Activated T-cell treated with anti-CD3 and anti-CD28 coated beads, Interleukin-2, amount 50 U/mL, for 1 hour (primary cell): ENCODE results near the gene EVI5.

Experiments used
- DNase-seq: peaks from one replicate; pipeline ENCODE4 v3.0.0-alpha.2; 2020

EVI5 gene

GRCh38 chr1:92481971-92482664, 302.8 kb downstream of the EVI5 start:
- no peak for DNase-seq

- DNase-seq, result no peak
Measured at GRCh38 chr1:92481599-92481925, 303.3 kb downstream of the EVI5 start.

DNA sequence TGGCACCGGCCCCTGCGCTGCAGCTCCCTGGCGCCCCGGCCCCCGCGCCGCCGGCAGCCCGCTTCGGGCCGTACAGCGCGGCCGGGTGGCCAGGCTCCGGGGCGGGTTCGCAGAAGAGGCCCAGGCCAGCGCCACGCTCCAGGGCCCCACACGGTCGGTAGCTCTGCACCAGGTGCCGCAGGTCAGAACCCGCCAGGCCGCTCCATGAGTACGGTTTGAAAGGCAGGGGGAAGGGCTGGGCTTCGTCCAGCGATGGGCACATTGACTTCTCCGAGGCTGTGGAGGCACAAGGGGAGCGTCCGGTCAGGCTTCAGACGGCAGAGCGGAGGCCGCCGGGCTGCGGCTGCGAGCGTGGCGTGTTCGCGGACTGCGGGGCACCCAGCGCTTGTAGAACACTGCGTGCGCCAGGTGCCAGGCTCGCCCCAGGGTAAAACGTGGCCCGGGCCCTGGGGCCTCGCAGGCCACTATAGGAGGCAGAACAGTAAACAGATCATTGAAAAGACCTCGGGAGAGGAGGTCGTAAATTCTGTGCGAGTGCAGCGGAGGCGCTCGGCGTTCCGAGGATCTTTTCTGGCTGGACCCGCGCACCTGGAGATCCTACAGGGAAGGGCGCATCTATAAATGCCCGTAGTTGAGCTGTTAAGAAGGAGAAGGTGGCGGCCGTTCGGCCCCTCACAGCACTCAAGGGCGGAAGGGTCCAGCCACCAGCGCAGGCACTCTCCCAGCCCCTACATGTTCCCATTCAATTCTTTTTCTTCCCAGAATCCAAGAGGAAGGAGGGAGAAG, 303.9 kb downstream of the EVI5 start:
- no peak for DNase-seq

DNA sequence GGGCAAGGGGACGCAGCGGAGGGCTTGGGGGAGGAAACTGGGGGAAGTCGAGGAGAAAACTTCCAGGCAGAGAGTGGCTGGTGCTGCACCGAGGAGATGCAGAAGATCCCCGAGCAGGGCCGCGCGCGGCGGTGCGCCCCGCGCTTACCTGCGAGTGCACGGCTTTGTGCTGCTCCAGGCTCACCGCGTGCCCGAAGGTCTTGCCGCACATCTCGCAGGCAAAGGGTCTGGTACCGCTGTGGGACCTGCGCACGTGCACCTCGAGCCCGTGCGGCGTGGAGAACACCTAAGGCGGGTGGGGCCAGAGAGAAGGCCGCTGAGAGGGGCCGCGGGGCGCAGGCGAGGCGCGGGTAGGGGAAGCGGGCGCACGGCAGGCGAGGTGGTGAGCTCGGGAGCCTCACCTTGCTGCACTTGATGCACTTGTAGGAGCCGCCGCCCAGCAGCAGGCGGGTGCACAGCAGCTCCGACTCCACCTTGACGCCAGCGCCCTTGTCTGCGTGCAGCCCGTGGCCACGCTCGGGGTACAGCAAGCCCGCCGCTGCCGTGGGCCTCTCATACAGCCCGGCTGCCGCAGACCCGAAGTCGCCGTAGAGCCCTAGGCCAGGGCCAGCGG, 304.6 kb downstream of the EVI5 start:
- DNase-seq, result no peak

- DNase-seq, result no peak
Measured at GRCh38 chr1:92479587-92479986, 305.3 kb downstream of the EVI5 start.

DNA sequence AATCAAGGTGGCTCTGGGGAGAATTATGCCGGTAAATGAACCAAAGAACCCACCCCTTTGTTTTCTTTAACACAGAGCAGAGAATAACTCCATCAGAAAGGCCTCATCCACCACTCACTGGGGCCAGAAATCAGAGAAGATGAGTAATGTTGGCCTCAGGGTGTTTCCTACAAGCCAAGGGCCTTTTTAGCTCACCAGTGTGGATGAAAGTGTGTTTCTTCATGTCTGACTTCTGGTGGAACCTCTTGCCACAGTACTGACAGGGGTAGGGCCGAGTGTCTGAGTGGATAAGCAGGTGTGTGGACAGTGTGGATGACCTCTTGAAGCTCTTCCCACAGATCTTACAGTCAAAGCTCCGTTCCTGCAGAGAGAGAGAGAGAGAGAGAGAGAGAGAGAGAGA, 306.5 kb downstream of the EVI5 start:
- DNase-seq, result no peak

DNA sequence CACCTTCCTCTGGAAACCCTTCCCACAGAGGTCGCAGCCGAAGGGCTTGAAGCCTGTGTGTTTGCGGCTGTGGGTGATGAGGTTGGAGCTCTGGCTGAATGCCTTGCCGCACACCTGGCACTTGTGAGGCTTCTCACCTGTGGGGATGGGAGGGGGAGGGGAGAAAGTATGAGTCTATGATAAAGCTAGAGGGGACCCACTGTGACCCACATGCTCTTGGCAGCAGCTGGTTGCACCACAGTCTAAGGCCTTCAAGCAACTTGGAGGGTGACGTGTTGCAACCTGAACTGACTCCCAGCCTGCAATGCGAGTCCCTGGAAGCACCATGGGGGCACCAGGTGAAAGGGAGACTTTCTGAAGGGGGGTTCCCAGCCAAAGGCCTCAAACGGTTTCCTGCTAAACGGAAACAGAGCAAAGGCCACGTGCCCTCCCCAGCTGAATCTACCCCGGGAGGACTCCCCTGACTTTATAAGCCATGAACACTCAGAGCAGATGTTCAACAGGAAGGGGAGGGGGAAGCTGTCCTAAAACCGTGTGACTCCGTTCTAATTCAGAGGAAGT, 308.8 kb downstream of the EVI5 start:
- peak; percentile 63 for DNase-seq

- no peak for DNase-seq
Measured at GRCh38 chr1:92475029-92475428, 309.9 kb downstream of the EVI5 start.

- no peak for DNase-seq
Measured at GRCh38 chr1:92473781-92474495, 311.0 kb downstream of the EVI5 start.

DNA sequence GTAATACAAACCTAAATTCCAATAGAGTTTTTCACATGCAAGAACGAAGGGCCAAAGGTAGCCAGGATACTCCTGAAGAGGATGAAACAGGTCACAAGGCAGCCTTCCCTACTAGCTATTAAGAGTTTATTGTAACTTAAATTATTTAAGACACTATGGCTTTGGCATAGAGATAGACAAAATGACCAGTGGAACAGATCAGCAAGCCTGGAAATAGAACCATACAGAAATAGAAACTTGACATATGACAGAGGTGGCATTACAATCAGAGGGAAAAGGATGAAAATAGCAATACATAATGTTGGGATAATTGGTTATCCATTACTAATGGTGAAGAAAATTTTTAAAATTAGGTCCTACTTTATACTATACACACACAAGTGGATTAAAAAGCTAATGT, 314.7 kb downstream of the EVI5 start:
- DNase-seq, result no peak

DNA sequence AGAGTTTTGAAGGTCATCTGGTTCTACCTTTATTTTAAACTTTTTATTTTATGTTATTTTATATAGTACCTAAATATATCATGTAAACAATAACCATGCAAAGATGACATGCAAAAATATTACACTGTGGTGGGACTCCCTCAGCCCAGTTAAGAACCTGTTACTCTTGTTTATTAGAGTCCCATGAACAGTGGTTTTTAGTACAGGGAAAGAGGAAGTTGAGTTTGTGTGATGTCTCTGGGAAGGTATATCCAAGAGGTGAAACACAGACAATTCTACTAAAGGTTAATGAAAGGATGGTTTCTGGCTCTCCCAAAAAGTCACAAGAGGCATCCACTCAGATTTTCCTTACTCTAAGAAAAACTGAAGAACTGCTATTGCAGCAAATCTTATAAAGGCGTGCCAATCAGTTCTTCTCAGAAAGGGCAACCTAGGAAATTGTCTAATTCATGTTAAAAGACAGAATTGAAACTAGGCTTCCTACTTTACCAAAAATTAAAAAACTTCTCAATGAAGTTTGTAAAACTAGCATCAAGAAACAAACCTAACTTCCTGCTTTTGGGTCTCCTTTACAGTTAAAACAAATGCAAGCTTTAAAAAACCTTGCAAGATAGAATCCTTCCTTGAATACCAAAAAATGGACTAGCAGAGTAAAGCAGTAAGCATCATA, 318.1 kb downstream of the EVI5 start:
- DNase-seq, result no peak

- no peak for DNase-seq
Measured at GRCh38 chr1:92465256-92465647, 319.7 kb downstream of the EVI5 start.

- DNase-seq, result no peak
Measured at GRCh38 chr1:92464588-92465255, 320.2 kb downstream of the EVI5 start.

DNA sequence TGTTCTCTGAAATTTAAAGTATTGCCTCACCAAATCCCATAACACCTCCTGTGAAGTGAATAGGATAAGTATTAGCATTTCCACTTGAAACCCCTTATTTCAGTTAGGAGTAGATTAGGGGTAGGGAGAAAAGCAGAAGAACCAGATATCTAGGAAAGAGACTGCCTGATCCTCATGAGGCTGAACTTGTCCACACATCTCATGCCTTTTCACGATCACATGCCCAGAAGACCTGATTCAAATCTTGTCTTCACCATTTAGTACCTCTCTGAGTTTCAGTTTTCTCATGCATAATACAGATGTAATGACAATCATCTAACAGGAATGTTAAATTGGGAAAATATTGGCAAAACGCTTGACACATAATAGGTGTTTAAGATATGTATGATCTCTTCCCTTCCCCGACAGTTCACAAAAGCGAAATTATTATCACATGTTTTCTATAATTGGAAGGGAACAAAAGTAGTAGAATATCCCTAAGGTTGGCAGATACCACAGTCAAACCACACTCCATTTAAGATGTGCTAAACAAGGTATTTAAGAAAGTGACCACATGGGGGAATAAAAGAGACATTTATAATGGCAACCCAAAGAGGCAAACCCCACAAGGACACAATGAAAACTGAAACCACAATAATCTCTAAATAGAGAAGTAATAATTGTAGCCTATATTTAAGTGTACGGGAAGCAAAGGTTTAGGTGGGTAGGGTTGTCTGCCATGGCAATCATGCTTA, 323.4 kb downstream of the EVI5 start:
- DNase-seq, result no peak

DNA sequence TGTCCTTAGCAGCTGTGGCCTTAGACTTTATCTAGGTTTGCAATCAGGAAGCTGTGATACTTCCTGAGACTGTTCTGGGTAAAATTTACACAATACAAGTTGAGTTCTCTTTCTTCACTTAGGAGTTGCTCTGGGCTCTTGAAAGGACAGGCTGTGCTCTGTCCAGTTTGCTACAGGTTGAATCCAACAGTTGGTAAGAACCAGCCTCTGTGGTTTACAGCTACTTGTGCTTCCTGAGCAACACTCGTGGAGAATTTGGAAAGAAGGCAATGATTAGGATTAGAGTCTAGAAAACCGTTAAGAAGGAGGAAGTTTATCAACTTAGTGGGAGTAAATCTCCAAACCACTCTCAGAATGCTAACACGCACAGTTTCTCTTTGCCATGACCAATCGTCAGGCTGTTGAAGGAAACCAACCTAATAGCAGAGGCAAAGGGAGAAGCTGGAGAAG, 325.0 kb downstream of the EVI5 start:
- no peak for DNase-seq
